HG02759 (cell line): ENCODE measurements around the gene C1orf94.

Experiments used
- ATAC-seq: cut with Tn5 transposase; IDR thresholded peaks from one replicate; pipeline ENCODE4 v1.9.1; 2021; ENCODE audit warnings: mild to moderate bottlenecking, moderate library complexity; ENCODE audit not compliant: unreplicated experiment

C1orf94 gene

GRCh38 chr1:34250342-34250741 lies 73.6 kb downstream of the C1orf94 start:
- ATAC-seq, result no peak

GRCh38 chr1:34262023-34262853 lies 85.5 kb downstream of the C1orf94 start:
- ATAC-seq, result no peak

- ATAC-seq, result no peak
These were observed 86.2 kb downstream of the C1orf94 start for GRCh38 chr1:34262921-34263320.

- no peak for ATAC-seq
These were observed 86.7 kb downstream of the C1orf94 start for GRCh38 chr1:34263406-34263805.

GRCh38 chr1:34265396-34265795 lies 88.7 kb downstream of the C1orf94 start:
- ATAC-seq, result no peak

GRCh38 chr1:34266127-34266951 lies 89.6 kb downstream of the C1orf94 start:
- ATAC-seq, result no peak

- ATAC-seq, result no peak
These were observed 90.6 kb downstream of the C1orf94 start for GRCh38 chr1:34267326-34267725.

GRCh38 chr1:34268311-34268954 lies 91.7 kb downstream of the C1orf94 start:
- no peak for ATAC-seq
